ENCODE data around the gene RUNX3.

GRCh38 chr1:24898909-24899439, 31.1 kb downstream of the RUNX3 start:
- no peak for TF ChIP-seq CTCF (IDR thresholded peaks at IDR 0.05)
- no peak for TF ChIP-seq POLR2AphosphoS5 (IDR thresholded peaks at IDR 0.05)
- no peak for TF ChIP-seq EP300 (IDR thresholded peaks at IDR 0.05)
- TF ChIP-seq POLR2A (IDR thresholded peaks at IDR 0.05), result no peak
